HEK293 (cell line): Measurements from ENCODE around the gene TXN.

Experiments
- CTCF ChIA-PET: fragments of 350-600 bp; formaldehyde crosslinking; extraction: SDS; loops from one replicate; lab custom pipeline; 2021; ENCODE audit warnings: antibody characterized with exemption; lab: Yijun Ruan, JAX
- POLR2A ChIA-PET: fragments of 300-600 bp; formaldehyde crosslinking; extraction: SDS; loops from one replicate; lab custom pipeline; 2020; ENCODE audit warnings: antibody characterized with exemption, inconsistent platforms; lab: Yijun Ruan, JAX
- H3K27ac ChIP-seq: fragments of 200-500 bp; sonication (Bioruptor generic); 2 replicates; pipeline ENCODE4 v1.5.1; 2014; ENCODE audit warnings: low read depth, low read length, control low read depth, inconsistent platforms; ENCODE audit errors: extremely low read depth
- H3K36me3 ChIP-seq, 2 experiments: fragments of 200-500 bp in 1 of 2; sonication (Bioruptor generic) in 1 of 2; 1 replicate in 1 of 2; 2 replicates in 1 of 2; pipeline ENCODE4 v1.5.1; 2014 to 2017; ENCODE audit warnings: inconsistent platforms in 2 of 2, low read length in 2 of 2; ENCODE audit not compliant: control insufficient read depth in 2 of 2, insufficient read depth in 1 of 2
- H3K4me1 ChIP-seq: fragments of 200-500 bp; sonication (Bioruptor generic); 2 replicates; pipeline ENCODE4 v1.5.1; 2014; ENCODE audit warnings: mild to moderate bottlenecking, low read length, inconsistent platforms; ENCODE audit not compliant: control insufficient read depth, insufficient read depth
- H3K4me3 ChIP-seq: 2 replicates; pipeline ENCODE4 v1.5.1; 2011; ENCODE audit warnings: low read depth, mild to moderate bottlenecking, control low read depth, low read length, moderate library complexity
- H3K9me3 ChIP-seq: fragments of 200-500 bp; sonication (Bioruptor generic); 2 replicates; pipeline ENCODE4 v1.5.1; 2014; ENCODE audit warnings: low read depth, low read length, inconsistent platforms; ENCODE audit not compliant: control insufficient read depth, insufficient read depth
- CTCF ChIP-seq: fragments of 450-650 bp; formaldehyde crosslinking; IDR thresholded peaks from 2 replicates; pipeline ENCODE4 v1.5.1; 2016; ENCODE audit warnings: missing biosample characterization, missing genetic modification characterization
- ELK4 ChIP-seq: IDR thresholded peaks from 2 replicates; pipeline ENCODE4 v1.6.1; 2011; ENCODE audit warnings: mild to moderate bottlenecking, low read depth, low read length, borderline replicate concordance
- KLF16 ChIP-seq: fragments of 450-650 bp; formaldehyde crosslinking; IDR thresholded peaks from 2 replicates; pipeline ENCODE4 v1.5.1; 2017; ENCODE audit warnings: missing biosample characterization, missing genetic modification characterization
- PRDM1 ChIP-seq: fragments of 450-650 bp; formaldehyde crosslinking; IDR thresholded peaks from 2 replicates; pipeline ENCODE4; 2016; ENCODE audit warnings: missing biosample characterization, missing genetic modification characterization
- PRDM10 ChIP-seq: fragments of 450-650 bp; formaldehyde crosslinking; IDR thresholded peaks from 2 replicates; pipeline ENCODE4 v1.5.1; 2016; ENCODE audit warnings: missing biosample characterization, missing genetic modification characterization
- ZBTB1 ChIP-seq: fragments of 450-650 bp; formaldehyde crosslinking; IDR thresholded peaks from 2 replicates; pipeline ENCODE4 v1.5.1; 2016; ENCODE audit warnings: missing biosample characterization, missing genetic modification characterization
- ZBTB8A ChIP-seq: fragments of 450-650 bp; formaldehyde crosslinking; IDR thresholded peaks from 2 replicates; pipeline ENCODE4 v1.5.1; 2016; ENCODE audit warnings: missing biosample characterization, missing genetic modification characterization
- ZFHX2 ChIP-seq: fragments of 450-650 bp; formaldehyde crosslinking; conservative IDR thresholded peaks from 2 replicates; pipeline ENCODE4 v1.5.1; 2016; ENCODE audit warnings: missing biosample characterization, missing genetic modification characterization
- ZNF133 ChIP-seq: fragments of 450-650 bp; formaldehyde crosslinking; IDR thresholded peaks from 2 replicates; pipeline ENCODE4 v1.5.1; 2016; ENCODE audit warnings: missing biosample characterization, missing genetic modification characterization
- ZNF155 ChIP-seq: fragments of 450-650 bp; formaldehyde crosslinking; IDR thresholded peaks from 2 replicates; pipeline ENCODE4 v1.5.1; 2016; ENCODE audit warnings: missing biosample characterization, missing genetic modification characterization
- ZNF18 ChIP-seq: fragments of 450-650 bp; formaldehyde crosslinking; IDR thresholded peaks from 2 replicates; pipeline ENCODE4 v1.5.1; 2016; ENCODE audit warnings: missing biosample characterization, missing genetic modification characterization
- ZNF2 ChIP-seq: fragments of 450-650 bp; formaldehyde crosslinking; IDR thresholded peaks from 2 replicates; pipeline ENCODE4 v1.5.1; 2016; ENCODE audit warnings: missing biosample characterization, missing genetic modification characterization
- ZNF221 ChIP-seq: fragments of 450-650 bp; formaldehyde crosslinking; IDR thresholded peaks from 2 replicates; pipeline ENCODE4 v1.5.1; 2017; ENCODE audit warnings: missing biosample characterization, missing genetic modification characterization, borderline replicate concordance
- ZNF26 ChIP-seq: fragments of 450-650 bp; formaldehyde crosslinking; IDR thresholded peaks from 2 replicates; pipeline ENCODE4 v1.5.1; 2016; ENCODE audit warnings: missing biosample characterization, missing genetic modification characterization
- ZNF350 ChIP-seq: fragments of 450-650 bp; formaldehyde crosslinking; IDR thresholded peaks from 2 replicates; pipeline ENCODE4 v1.5.0; 2017; ENCODE audit warnings: missing biosample characterization, mild to moderate bottlenecking, missing genetic modification characterization
- ZNF404 ChIP-seq: fragments of 450-650 bp; formaldehyde crosslinking; IDR thresholded peaks from 2 replicates; pipeline ENCODE4 v1.5.1; 2017; ENCODE audit warnings: missing biosample characterization, missing genetic modification characterization
- ZNF529 ChIP-seq: fragments of 450-650 bp; formaldehyde crosslinking; IDR thresholded peaks from 2 replicates; pipeline ENCODE4 v1.5.1; 2017; ENCODE audit warnings: missing genetic modification characterization, missing biosample characterization; ENCODE audit not compliant: insufficient replicate concordance
- ZNF560 ChIP-seq: fragments of 450-650 bp; formaldehyde crosslinking; IDR thresholded peaks from 2 replicates; pipeline ENCODE4 v1.5.1; 2017; ENCODE audit warnings: missing biosample characterization, missing genetic modification characterization, borderline replicate concordance
- ZNF785 ChIP-seq: fragments of 450-650 bp; formaldehyde crosslinking; IDR thresholded peaks from 2 replicates; pipeline ENCODE4 v1.5.1; 2016; ENCODE audit warnings: missing biosample characterization, missing genetic modification characterization
- ZSCAN18 ChIP-seq: fragments of 450-650 bp; formaldehyde crosslinking; IDR thresholded peaks from 2 replicates; pipeline ENCODE4 v1.5.1; 2016; ENCODE audit warnings: missing biosample characterization, missing genetic modification characterization

The TXN gene

GRCh38 chr9:110266795-110267194, 10.5 kb upstream of the TXN start:
- Histone ChIP-seq H3K36me3 (no peaks in the 10 kb centered on the region), H3K27ac (no peak overlapping the region), H3K4me1 (no peaks in the 10 kb centered on the region), H3K9me3 (no peaks in the 10 kb centered on the region), H3K4me3 (no peak overlapping the region)
- no peak for TF ChIP-seq ZNF560 (tag by site-specific recombination)
- no peak for TF ChIP-seq ZNF221 (tag by site-specific recombination)
- no peak for TF ChIP-seq ZFHX2 (tag by site-specific recombination)
- no peak for TF ChIP-seq ZSCAN18
- no peak for TF ChIP-seq ZBTB8A (tag by site-specific recombination)
- no peak for TF ChIP-seq ELK4
- TF ChIP-seq PRDM10 (tag by site-specific recombination): no peak
- TF ChIP-seq ZNF350 (tag by site-specific recombination): no peak
- no peak for TF ChIP-seq ZNF26 (tag by site-specific recombination)
- TF ChIP-seq ZNF155 (tag by site-specific recombination): no peak
- TF ChIP-seq ZNF404 (tag by site-specific recombination): no peak
- no peak for TF ChIP-seq PRDM1
- TF ChIP-seq ZNF133: no peak
- TF ChIP-seq ZNF529 (tag by site-specific recombination): no peak
- no peak for TF ChIP-seq ZNF2 (tag by site-specific recombination)
- CTCF ChIA-PET: no interaction called here
- POLR2A ChIA-PET: no interaction called here

GRCh38 chr9:110261632-110262031, 5.3 kb upstream of the TXN start:
- H3K36me3 ChIP-seq: no peaks in the 10 kb centered on the region
- no peak overlapping the region for H3K27ac ChIP-seq
- H3K9me3 ChIP-seq: no peaks in the 10 kb centered on the region
- ChIA-PET CTCF (interaction anchor here (1.3 kb wide), 1 partner anchor 362 kb away, joined by 5 read pairs; no protein-coding TSS in a partner anchor), POLR2A (no interaction called here)
- H3K4me3 ChIP-seq: no peak overlapping the region
- TF ChIP-seq ZBTB1 (tag by site-specific recombination) (no peak), ZNF18 (tag by site-specific recombination) (no peak), KLF16 (tag by site-specific recombination) (no peak), CTCF (tag by site-specific recombination) (no peak), ZNF785 (no peak)
- peaks cover 3% of the 10 kb centered on the region; the same call in 1 of the 2 replicates for H3K4me1 ChIP-seq
